AG09319 (cell line): Measurements from ENCODE around the gene FBXO17.
"Not testable (repeated sequence)": the region's sequence is repeated elsewhere in the genome, so short reads cannot be mapped to it uniquely, and the experiment has no call there.

ENCODE experiments used
- DNase-seq: peaks from one replicate; pipeline ENCODE4 v3.0.0-alpha.2; 2010; ENCODE audit warnings: low read depth; ENCODE audit errors: extremely low read depth
- TF ChIP-seq, protein P1 (sequence below): IDR thresholded peaks from 2 replicates; pipeline ENCODE4 v1.5.1; 2011; ENCODE audit warnings: low read depth, mild to moderate bottlenecking, inconsistent platforms, low read length, moderate library complexity

Gene FBXO17

DNA sequence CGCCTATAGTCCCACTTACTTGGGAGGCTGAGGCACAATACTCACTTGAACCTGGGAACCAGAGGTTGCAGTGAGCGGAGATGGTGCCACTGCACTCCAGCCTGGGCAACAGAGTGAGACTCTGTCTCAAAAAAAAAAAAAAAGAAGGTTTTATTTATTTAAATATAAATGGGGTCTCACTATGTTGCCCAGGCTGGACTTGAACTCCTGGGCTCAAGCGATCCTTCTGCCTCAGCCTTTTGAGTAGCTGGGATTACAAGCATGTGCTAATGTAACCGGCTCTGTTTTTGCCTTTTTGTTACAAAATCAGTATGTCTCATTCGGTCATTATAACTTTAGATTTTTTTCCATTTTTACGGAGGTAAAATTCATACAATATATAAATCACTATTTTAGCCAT, 32.6 kb upstream of the FBXO17 start:
- DNase-seq, result no peak
- TF ChIP-seq, protein P1, sequence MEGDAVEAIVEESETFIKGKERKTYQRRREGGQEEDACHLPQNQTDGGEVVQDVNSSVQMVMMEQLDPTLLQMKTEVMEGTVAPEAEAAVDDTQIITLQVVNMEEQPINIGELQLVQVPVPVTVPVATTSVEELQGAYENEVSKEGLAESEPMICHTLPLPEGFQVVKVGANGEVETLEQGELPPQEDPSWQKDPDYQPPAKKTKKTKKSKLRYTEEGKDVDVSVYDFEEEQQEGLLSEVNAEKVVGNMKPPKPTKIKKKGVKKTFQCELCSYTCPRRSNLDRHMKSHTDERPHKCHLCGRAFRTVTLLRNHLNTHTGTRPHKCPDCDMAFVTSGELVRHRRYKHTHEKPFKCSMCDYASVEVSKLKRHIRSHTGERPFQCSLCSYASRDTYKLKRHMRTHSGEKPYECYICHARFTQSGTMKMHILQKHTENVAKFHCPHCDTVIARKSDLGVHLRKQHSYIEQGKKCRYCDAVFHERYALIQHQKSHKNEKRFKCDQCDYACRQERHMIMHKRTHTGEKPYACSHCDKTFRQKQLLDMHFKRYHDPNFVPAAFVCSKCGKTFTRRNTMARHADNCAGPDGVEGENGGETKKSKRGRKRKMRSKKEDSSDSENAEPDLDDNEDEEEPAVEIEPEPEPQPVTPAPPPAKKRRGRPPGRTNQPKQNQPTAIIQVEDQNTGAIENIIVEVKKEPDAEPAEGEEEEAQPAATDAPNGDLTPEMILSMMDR, result no peak

- DNase-seq, result no peak
- TF ChIP-seq, protein P1, result no peak
Observed at GRCh38 chr19:39007096-39007495, 31.6 kb upstream of the FBXO17 start.

- DNase-seq, result no peak
- TF ChIP-seq, protein P1, result no peak
Observed at GRCh38 chr19:39004403-39004802, 28.9 kb upstream of the FBXO17 start.

GRCh38 chr19:39003796-39004195, 28.3 kb upstream of the FBXO17 start:
- no peak for DNase-seq
- TF ChIP-seq, protein P1, result no peak

DNA sequence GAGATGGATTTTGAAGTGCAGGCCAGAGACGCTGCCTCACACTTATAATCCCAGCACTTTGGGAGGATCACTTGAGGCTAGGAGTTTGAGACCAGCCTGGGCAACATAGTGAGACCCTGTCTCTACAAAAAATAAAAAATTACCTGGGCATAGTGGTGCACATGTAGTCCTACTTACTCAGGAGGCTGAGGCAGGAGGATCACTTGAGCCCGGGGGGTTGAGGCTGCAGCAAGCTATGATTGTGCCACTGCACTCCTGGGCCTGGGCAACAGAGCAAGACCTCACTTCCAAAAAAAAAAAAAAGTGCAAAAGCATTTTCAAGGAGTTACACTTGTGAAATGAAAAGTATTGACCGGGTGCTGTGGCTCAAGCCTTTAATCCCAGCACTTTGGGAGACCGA, 27.6 kb upstream of the FBXO17 start:
- TF ChIP-seq, protein P1, result no peak
- DNase-seq, result no peak

GRCh38 chr19:39001041-39001440, 25.5 kb upstream of the FBXO17 start:
- DNase-seq, result no peak
- TF ChIP-seq, protein P1, result no peak

GRCh38 chr19:38997576-38997975, 22.0 kb upstream of the FBXO17 start:
- DNase-seq, result not testable (repeated sequence)

GRCh38 chr19:38993271-38993670, 17.7 kb upstream of the FBXO17 start:
- TF ChIP-seq, protein P1, result no peak
- DNase-seq, result no peak
